ENCODE results near the gene SEC22A. TPM values are rescaled to one million over a fixed set of nuclear protein-coding genes. Genes with fewer than 3 reads are reported as not detected.

SEC22A gene
- total RNA-seq, 3 donors from 2014 or later (not counting 1 experiment from before 2014, with no cell fraction given): 16.4 to 21.2 (median 17.0) TPM

GRCh38 chr3:123319760-123320159, 118.0 kb downstream of the SEC22A start:
- 71% methylated on average over 10 of the region's 10 CpGs for WGBS (ENCODE audit: insufficient coverage)
- no peak for DNase-seq
- no peak for TF ChIP-seq CTCF (IDR thresholded peaks at IDR 0.05)
- intact Hi-C loops (cut with micrococcal nuclease): no loop called here
- ATAC-seq: no peak
- Mint-ChIP-seq H3K27me3 (ENCODE audit: low read depth in 2 of 2) (peaks cover 4 to 22% of the 10 kb centered on the region in 2 donors), H3K9me3 (no peaks in the 10 kb centered on the region), H3K27ac (no peak overlapping the region), H3K4me1 (no peaks in the 10 kb centered on the region), H3K4me3 (no peak overlapping the region), H3K36me3 (no peaks in the 10 kb centered on the region)
- no peaks in the 10 kb centered on the region for H3K36me3 ChIP-seq (ENCODE audit: control insufficient read depth, insufficient read depth, low read length)
- H3K27ac ChIP-seq (ENCODE audit: low read length): no peak overlapping the region
- H3K27me3 ChIP-seq (ENCODE audit: control insufficient read depth, insufficient read depth, low read length): no peaks in the 10 kb centered on the region
- H3K9me3 ChIP-seq (ENCODE audit: control insufficient read depth, insufficient read depth, low read length): no peaks in the 10 kb centered on the region
- no peaks in the 10 kb centered on the region for H3K4me1 ChIP-seq (ENCODE audit: control insufficient read depth, insufficient read depth, low read length)
- no peak overlapping the region for H3K4me3 ChIP-seq (ENCODE audit: low read length)

GRCh38 chr3:123320221-123320620, 118.5 kb downstream of the SEC22A start:
- H3K9me3 Mint-ChIP-seq: no peaks in the 10 kb centered on the region
- H3K27me3 ChIP-seq (ENCODE audit: control insufficient read depth, insufficient read depth, low read length): no peaks in the 10 kb centered on the region
- ATAC-seq (no peak), DNase-seq (no peak)
- H3K4me3 ChIP-seq (ENCODE audit: low read length): no peak overlapping the region
- no peak overlapping the region for H3K4me3 Mint-ChIP-seq
- WGBS (ENCODE audit: insufficient coverage): 86% methylated on average over 5 of the region's 5 CpGs
- no peaks in the 10 kb centered on the region for H3K4me1 Mint-ChIP-seq
- intact Hi-C loops (cut with micrococcal nuclease): no loop called here
- no peaks in the 10 kb centered on the region for H3K4me1 ChIP-seq (ENCODE audit: control insufficient read depth, insufficient read depth, low read length)
- H3K27ac ChIP-seq (ENCODE audit: low read length): no peak overlapping the region
- no peak for TF ChIP-seq CTCF (IDR thresholded peaks at IDR 0.05)
- H3K9me3 ChIP-seq (ENCODE audit: control insufficient read depth, insufficient read depth, low read length): no peaks in the 10 kb centered on the region
- peaks cover 0 to 18% of the 10 kb centered on the region in 2 donors for H3K27me3 Mint-ChIP-seq (ENCODE audit: low read depth in 2 of 2)
- no peaks in the 10 kb centered on the region for H3K36me3 Mint-ChIP-seq
- no peaks in the 10 kb centered on the region for H3K36me3 ChIP-seq (ENCODE audit: control insufficient read depth, insufficient read depth, low read length)
- no peak overlapping the region for H3K27ac Mint-ChIP-seq

- Mint-ChIP-seq H3K4me3 (no peak overlapping the region), H3K27me3 (ENCODE audit: low read depth in 2 of 2) (peaks cover 0 to 5% of the 10 kb centered on the region in 2 donors), H3K9me3 (no peaks in the 10 kb centered on the region), H3K36me3 (no peaks in the 10 kb centered on the region), H3K27ac (no peak overlapping the region), H3K4me1 (no peaks in the 10 kb centered on the region)
- H3K4me1 ChIP-seq (ENCODE audit: control insufficient read depth, insufficient read depth, low read length): no peaks in the 10 kb centered on the region
- H3K4me3 ChIP-seq (ENCODE audit: low read length): no peak overlapping the region
- no peaks in the 10 kb centered on the region for H3K36me3 ChIP-seq (ENCODE audit: control insufficient read depth, insufficient read depth, low read length)
- WGBS (ENCODE audit: insufficient coverage): 80% methylated on average over 8 of the region's 8 CpGs
- no peaks in the 10 kb centered on the region for H3K9me3 ChIP-seq (ENCODE audit: control insufficient read depth, insufficient read depth, low read length)
- ATAC-seq (no peak), DNase-seq (no peak)
- H3K27ac ChIP-seq (ENCODE audit: low read length): no peak overlapping the region
- no peak for TF ChIP-seq CTCF (IDR thresholded peaks at IDR 0.05)
- intact Hi-C loops (cut with micrococcal nuclease): no loop called here
- no peaks in the 10 kb centered on the region for H3K27me3 ChIP-seq (ENCODE audit: control insufficient read depth, insufficient read depth, low read length)
These were observed 120.1 kb downstream of the SEC22A start for GRCh38 chr3:123321806-123322205.

GRCh38 chr3:123322866-123323265, 121.1 kb downstream of the SEC22A start:
- no peaks in the 10 kb centered on the region for H3K4me1 Mint-ChIP-seq
- no peaks in the 10 kb centered on the region for H3K36me3 Mint-ChIP-seq
- no peak overlapping the region for H3K4me3 Mint-ChIP-seq
- peaks cover 3 to 5% of the 10 kb centered on the region in 2 donors for H3K27me3 Mint-ChIP-seq (ENCODE audit: low read depth in 2 of 2)
- no peak for ATAC-seq
- Histone ChIP-seq H3K27me3 (ENCODE audit: control insufficient read depth, insufficient read depth, low read length) (no peaks in the 10 kb centered on the region), H3K36me3 (ENCODE audit: control insufficient read depth, insufficient read depth, low read length) (no peaks in the 10 kb centered on the region), H3K9me3 (ENCODE audit: control insufficient read depth, insufficient read depth, low read length) (no peaks in the 10 kb centered on the region), H3K4me1 (ENCODE audit: control insufficient read depth, insufficient read depth, low read length) (no peaks in the 10 kb centered on the region), H3K27ac (ENCODE audit: low read length) (no peak overlapping the region), H3K4me3 (ENCODE audit: low read length) (no peak overlapping the region)
- WGBS (ENCODE audit: insufficient coverage): 91% methylated on average over 11 of the region's 11 CpGs
- no peak overlapping the region for H3K27ac Mint-ChIP-seq
- no peaks in the 10 kb centered on the region for H3K9me3 Mint-ChIP-seq
- intact Hi-C loops (cut with micrococcal nuclease): no loop called here
- no peak for DNase-seq
- TF ChIP-seq CTCF (IDR thresholded peaks at IDR 0.05): no peak
